ENCODE results near the gene IL1RL1.

Gene IL1RL1

DNA sequence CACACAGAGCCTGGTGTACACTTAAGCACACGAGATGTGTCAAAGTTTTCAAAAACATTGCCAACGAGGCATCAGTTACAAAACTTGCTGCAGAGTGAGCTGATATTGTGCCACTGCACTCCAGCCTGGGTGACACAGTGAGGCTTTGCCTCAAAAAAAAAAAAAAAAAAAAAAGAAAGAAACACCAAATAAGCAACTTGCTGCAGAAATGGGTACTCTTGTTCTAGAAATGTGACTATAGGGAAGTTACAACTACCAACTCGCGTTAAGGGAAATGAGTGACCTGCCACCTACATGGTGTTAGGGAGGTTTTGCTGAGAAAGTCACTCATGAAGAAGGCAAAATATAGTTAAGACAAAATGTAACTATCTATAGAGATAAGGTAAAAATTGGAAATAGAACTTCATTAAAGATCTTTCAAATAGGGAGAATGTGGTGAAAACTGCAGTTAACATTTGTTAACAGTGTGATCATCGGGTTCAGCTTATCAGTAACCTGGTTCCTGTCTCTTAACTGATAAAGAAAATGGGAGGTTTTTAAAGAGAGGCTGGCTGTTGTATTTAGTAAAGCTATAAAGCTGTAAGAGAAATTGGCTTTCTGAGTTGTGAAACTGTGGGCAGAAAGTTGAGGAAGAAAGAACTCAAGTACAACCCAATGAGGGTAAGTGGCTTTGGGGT, at the start of gene IL1RL1:
Gene IL1RL1 (plus strand): TSS at position 600 of the 677 bp plus-strand sequence. CDS start 26,702 bp downstream, outside the sequence.
- DNase-seq = no peak

DNA sequence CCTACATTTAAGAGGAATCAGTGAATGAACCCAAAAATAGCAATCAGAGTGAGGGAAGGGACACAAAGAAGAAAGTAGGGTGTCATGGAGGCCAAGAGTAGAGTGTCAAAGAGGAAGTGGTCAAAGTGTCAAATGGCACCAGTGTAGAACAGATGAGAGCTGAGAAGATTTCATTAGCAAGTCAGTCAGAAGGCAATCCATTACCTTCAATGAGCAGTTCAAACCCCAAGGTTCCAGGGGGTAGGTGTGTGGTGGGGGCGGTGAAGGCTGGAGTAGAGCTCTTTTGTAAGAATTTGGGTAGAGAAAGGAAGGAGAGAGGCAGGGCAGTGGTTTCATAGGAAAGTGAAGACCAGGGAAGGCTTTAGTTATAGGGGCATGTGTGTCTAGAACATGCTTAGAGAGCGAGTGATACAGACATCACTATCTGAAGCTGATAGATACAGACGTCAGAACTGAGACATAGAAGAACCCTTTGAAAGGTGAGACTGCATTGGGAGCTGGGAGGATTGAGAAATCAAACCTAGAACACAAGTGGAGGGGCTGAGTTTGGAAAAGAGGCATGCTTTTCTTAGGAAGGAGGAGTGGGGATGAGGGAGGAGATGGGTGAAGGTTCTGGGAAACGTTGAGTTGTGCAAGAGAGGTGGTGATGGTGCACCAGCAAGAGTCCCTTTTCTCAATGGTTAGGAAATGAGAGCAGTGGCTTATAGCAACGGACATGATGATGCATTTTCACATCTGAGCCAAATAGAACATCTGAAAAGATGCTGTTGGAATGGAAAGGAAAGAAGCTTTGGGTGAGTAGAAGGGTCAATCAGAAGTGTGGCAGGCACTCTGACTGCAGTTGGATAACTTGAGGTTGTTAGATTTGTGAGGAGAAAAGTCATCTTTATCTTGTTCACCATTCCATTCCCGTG, 48.9 kb upstream of the IL1RL1 start:
- DNase-seq = peak; percentile 48

DNA sequence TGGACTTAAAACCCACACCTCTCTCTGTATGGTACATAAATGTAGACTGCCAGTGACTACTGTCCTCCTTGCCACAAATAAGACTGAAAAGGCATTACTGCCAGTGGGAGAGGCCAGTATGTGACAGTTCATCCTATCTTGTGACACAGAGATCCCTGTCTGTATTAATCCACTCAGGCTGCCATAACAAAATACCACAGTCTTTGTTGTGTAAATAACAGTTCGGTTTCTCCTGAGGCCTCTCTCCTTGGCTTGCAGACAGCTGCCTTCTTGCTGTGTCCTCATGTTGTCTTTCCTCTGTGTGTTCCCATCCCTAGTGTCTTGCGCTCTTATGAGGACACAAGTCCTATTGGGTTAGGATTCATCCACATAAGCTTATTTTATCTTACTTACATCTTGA, 46.4 kb upstream of the IL1RL1 start:
- DNase-seq = no peak

DNA sequence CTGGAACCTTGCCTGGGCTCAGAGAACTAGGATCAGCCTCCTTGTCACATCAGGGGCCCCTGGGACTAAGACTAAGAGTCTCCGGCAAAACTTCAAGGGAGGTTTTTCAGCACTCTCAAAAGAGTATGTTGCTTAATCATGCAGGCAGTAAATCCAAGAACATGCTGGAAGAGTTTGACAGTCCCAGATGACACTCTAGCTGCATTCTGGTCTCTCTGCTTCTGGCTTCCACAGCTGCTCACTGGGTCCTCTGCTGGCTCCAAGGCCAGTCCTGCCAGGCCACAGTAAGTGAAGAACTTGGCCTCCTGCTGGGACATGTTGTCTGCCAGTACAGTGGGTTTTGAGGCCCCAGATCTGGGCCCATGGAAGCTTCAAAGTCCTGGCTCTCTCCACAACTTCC, 45.2 kb upstream of the IL1RL1 start:
- DNase-seq = peak; percentile 71

DNA sequence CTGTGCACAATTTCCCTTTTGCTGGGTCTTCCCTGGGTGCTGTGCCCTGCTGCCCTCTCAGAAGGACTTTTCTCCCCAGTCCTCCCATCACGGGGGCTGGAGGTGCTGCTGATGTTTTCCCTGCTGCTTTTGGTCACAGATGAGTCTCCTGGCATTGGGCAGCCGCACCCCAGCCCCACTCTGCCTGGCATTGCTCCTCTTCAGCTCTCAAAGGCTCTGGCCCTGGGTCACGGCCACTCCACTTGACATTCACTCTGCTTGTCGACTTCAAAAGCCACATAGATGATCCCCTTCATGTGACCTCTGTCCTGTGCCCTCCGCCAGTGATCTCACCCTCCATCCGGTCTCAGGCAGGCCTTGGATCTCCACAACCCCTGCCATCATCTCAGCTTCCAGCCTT, 43.6 kb upstream of the IL1RL1 start:
- no peak for DNase-seq

DNA sequence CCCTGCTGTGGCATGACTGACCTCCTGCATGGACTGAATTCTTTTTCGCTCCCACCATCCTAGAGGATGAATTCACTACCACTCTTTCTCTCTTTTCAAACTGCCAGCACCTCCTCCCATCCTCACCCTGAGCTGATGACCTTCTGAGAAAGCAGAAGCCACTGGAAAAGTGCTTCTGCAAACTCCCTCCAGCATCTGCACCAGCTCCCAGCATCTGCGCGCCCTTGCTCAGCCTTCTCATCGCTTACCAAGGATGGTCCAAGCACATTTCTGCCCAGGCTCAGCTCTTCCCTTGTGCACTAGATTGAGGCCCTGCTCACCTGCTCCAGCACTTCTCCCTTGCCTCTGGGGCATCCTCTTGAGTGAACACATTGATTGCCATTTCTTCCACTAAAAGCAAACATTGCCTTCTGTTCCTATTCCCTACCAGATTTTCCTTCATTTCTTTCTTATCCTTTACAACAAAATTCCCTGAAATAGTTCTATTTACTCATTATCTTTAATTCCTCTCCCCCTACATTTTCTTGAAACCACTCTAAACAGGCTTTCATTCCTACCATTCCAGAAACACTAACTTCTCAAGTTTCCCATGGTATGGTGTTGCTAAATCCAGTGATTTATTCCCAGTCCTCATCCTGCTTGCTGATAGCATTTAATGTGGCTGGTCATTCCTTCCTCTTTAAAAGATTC, 42.7 kb upstream of the IL1RL1 start:
- DNase-seq = peak; percentile 93

DNA sequence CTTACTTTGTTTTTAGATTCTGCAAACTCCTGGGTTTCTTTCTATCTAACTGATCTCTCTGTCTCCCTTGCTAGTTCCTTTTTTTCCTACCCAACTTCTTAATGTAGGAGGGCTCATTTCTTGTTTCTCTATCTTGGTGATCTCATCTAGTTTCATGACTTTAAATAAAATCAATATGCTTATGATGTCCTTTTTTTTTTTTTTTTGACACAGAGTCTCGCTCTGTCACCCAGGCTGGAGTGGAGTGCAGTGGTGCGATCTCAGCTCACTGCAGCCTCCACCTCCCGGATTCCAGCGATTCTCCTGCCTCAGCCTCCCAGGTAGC, 42.2 kb upstream of the IL1RL1 start:
- DNase-seq = no peak

DNA sequence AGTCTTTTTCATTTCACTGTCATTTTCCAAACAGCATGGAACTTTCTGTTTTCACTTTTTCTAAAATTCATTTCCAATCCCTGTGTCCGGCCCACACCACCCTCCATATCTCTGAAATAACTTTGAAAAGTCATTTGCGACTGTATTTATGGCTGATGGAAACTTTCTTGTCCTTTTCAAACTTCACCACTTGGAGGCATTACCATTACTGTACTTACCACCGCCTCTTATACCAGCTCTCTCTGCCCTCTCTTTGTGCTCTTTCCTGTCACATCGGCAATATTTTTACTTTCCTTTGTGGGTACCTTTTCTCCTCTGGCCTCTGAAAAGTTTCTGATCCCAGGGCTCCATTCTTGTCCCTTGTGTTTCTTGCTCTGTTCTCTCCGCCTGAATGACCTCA, 39.5 kb upstream of the IL1RL1 start:
- DNase-seq = no peak

DNA sequence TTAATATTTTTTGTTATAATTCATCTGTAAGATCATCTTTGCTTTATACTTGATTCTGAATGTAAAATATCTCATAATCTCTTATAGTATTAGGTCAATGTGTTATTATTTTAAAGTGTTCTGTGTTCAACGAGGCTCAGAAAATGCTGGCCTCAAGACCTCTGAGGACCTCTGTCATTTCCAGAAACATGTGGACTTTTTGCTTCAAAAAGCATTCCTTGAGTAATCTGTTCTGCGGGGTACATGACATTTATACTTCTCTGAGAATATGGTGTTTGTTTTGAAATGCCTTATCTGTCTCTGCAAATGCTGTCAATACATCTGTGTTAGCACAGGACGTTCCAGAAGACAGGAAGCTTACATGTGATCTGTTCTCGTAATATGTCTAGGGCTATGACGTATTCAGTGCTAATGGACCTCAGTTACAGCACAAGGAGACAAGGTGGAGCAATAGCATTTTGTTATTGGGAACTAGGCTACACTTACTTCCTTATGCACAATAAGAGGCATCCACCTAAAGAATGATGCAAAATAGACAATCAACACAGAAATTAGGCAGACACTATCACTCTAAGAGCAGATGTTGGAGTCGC, 37.6 kb upstream of the IL1RL1 start:
- DNase-seq = no peak

DNA sequence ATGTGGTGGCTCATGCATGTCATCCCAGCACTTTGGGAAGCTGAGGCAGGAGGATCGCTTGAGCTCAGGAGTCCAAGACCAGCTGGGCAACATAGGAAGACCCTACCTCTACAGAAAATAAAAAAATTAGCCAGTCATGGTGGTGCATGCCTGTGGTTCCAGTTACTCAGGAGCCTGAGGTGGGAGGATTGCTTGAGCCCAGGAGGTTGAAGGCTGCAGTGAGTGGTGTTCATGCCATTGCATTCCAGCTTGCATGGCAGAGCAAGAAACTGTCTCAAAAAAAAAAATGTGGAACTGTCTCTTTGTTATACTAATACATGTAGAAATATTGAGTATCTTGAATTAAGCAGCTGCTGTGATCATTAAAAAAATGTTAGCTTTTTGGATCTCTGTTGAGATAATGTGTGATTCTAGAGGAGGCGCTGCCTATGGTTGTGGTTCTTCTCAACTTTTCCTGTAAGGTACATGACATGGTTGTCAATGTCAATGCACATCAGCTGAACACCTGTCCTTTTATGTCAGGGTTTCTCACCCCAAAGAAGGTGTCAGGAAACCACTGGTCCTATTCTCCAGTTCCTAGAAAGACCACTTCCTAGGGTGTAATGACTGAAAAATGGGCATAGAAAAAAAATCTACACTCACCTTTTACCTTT, 34.7 kb upstream of the IL1RL1 start:
- no peak for DNase-seq

DNA sequence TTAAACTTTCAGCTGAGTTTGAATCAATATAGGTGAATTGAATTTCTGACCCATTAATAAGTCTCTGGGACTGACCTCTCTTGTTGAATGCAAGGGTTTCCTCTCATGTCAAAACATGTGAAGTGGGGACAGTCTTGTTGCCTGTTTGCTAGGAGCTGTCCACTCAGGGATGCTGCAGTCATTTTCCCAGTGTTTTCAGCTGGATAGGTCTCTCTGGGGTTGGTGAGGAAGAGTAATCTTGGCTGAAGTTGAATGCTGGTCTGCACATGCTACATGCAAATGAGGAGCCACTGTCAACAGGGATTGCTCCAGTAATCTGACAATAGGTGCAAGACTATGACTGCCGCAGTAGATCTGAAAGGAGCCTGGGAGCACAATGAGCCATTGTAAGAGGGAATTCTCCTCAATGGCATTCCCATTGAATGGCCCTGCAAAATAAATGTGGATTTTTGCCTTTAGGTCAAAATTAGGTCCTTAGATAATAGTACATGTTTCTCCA, 34.1 kb upstream of the IL1RL1 start:
- DNase-seq = no peak

DNA sequence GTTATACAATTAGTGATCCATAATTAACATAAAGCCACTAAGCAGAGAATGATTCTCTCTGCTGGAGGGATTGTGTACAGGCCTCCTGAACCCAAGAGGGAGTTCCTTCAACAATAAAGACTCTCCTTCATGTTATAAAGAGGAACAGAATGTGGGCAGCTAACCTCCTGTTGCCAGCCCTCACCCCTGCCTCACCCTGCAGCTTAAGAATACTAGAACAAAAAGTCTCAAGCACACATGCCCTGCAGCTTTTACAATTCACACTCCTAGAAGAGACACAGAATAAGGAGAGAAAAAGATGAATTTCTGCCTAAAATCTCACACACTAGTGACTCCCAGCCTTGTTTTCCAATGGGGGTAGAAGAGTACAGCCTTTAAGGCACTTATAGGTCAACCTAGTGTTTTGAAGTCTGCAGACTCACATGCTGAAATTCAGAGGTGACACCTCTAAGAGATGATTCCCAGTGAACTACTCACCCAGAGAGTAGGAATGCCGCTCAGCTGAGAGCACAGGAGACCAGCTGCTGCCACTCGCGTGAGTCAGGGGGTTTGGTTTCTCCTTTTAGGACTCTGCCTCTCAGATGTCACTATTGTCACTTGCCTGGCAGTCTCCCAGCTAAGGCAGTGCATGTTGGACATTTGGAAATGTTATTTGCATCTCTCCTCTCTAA, 32.5 kb upstream of the IL1RL1 start:
- DNase-seq = peak; percentile 35

DNA sequence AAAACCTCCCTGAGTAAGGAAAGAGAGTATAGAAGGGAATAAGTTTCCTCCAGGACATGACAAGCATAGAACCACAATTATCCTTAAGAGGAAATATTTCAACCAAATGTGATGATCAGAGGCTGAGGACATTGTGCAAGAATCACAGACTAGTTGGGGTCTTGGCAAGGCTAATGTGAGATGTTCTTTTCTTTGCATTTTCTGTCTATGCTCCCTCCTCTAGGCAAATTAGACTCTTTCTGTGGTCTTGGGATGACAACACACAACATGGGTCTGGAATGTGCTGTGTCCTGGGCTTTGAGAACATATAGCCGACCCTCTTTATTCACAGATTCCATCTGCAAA, 32.0 kb upstream of the IL1RL1 start:
- DNase-seq = peak; percentile 23

DNA sequence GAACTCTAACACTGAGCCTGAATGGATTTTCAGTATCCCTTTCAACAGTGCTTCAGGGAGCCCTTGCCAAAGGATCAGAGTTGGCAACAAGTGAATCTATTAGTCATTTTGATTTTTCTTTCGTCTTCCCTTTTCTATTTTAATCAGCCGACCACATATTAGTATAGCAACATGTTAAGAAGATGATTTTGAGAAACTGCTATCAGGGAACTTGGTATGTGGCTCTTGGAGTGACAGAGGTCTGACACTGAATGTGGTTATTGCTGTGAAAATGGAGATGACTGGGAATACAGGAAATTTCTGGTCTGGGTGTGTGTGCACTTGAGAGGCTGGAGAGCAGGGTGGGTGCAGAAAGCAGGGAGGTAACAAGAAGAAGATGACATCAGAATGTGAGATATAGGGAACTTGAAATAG, 28.7 kb upstream of the IL1RL1 start:
- no peak for DNase-seq

DNA sequence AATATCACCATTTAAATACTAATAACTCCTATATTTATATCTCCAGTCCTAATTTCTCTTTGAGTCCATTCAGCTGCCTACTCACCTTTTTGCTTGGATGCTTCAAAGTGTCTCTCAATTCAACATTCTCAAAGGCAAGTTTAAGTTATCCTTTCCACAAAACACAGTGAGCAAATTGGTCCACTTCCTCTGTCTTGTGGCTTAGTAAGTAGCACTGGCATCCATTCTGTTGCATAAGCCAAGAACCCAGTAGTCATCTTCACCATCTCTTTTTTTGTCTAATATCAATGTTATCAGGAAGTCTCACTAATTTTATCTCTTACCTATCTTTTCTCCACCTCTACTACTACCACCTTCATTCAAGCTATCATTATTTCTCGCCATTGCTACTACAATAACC, 27.4 kb upstream of the IL1RL1 start:
- DNase-seq = no peak

DNA sequence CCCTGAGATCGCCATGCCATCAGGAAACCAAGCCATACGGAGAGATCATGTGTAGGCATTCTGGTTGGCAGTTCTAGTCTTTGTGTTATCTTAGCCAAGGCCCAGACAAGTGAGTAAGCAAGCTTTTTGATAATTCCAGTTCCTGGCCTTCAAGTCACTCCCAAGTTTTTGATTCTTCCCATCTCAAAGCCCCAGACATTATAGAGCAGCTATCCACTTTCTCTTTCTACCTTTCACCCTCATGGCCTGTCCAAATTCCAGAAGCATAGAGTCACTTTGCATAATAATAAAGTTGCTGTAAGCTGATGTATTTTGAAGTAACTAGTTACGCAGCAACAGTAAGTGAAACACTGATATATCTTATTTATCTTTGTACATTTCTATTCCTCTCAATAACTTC, 26.8 kb upstream of the IL1RL1 start:
- no peak for DNase-seq

DNA sequence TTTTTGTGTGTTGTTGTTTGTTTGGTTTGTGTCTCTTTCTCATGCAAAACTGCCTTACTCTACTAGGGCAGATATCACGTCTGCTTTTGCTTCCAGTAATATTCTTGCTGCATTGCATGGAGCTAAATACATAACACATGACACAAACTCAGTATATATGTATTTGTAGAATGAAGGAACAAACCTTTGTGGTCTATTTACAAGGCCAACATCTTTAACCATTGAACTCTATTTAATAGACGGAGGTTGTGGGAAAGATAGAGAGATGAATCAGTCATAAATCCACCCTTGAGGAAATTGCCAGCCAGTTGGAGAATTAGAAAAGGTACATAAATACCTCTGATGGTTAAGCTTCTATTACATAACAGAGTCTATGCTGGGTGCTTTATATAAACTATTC, 26.0 kb upstream of the IL1RL1 start:
- no peak for DNase-seq

DNA sequence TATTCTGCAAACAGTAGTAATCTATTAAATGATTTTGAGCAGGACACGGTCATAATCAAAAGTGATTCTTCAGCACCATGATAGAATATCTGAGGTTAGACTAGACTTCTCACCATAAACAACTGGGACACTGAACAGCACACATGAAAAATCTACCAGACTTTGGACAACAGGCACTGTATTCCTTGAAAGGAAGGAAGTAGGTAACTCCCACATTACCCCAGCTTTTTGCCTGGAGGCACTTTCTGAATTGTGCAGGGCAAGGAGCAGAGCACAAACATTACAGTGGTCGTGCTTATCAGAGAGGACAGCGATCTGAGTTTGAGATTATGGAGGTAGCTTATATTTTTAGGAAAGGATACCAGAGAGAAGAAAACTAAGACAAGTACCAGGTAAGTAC, 25.3 kb upstream of the IL1RL1 start:
- no peak for DNase-seq

DNA sequence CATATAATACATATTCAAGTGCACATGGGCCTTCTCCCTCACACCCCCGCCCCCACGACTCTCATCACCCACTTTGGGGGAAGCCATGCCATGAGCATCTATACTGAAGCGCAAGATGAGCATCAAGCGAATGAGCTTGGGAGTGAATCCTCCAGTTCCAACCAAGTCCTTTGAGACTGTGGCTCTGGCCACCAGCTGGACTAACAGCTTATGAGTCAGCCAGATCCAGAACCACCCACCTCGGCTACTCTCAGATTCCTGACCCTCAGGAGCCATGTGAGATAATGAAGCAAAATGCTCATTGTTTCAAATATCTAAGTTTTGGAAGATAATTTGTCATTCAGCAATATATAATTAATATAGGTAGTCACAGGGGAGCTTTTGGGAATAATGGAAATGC, 22.2 kb upstream of the IL1RL1 start:
- no peak for DNase-seq

DNA sequence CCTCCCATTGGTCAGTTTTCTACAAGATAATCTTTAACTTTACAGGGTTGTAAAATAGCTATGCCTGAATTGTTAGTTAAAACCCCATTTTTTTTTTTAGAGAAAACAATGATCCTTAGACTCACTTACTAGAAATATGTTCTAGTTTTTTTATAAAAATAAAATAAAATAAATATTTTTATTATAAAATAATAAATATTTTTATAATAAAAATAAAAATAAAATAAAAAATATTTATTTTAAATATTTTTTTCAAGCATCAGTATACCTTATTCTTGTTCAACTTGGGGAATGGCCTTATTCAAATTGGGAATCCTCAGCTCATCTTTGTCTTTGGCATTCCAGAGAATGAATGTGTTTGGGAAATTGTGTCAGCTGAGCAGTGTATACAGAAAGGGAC, 20.8 kb upstream of the IL1RL1 start:
- DNase-seq = no peak

DNA sequence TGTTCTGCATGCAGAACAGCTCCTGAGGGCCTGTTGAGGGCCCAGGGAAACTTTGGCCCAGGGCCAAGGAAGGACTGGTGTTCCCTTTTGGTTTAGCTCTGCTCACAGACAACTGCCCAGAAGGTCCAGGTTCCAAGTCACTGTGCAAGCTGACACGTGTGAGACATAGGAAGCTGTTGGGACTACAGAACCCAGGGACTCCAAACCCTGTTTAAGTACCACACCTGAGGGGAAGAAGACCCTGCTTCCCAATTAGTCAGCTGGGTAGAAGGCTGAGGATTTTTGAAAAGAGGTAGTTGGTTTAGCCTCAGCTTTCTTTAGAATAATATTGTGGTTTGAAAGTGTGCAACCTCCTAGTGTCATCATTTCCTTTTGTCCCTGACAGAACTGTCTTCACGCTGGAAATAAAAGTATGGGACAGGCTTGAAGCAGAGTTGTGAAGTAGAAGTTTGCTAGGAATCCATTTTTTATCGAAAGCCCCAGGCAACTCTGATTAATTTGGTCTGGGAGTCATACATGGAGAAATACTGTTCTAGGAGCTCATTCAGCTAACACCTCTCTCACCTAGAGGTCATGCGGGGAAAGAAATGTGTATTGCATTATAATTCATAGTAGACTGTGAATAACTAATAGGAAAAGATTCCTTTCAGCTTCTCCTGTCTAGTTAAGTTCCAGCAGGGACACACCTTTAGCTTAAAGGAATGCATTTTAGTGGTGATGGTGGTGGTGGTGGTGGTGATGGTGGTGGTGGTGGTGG, 19.9 kb upstream of the IL1RL1 start:
- no peak for DNase-seq
